Fibroblast of gingiva (primary cell): ENCODE measurements around the gene AP1S3.
"Not testable (repeated sequence)": the region's sequence is repeated elsewhere in the genome, so short reads cannot be mapped to it uniquely, and the experiment has no call there.

Experiments
- DNase-seq: peaks from one replicate; pipeline ENCODE4 v3.0.0-alpha.2; 2011; ENCODE audit warnings: low read depth

The AP1S3 gene

DNA sequence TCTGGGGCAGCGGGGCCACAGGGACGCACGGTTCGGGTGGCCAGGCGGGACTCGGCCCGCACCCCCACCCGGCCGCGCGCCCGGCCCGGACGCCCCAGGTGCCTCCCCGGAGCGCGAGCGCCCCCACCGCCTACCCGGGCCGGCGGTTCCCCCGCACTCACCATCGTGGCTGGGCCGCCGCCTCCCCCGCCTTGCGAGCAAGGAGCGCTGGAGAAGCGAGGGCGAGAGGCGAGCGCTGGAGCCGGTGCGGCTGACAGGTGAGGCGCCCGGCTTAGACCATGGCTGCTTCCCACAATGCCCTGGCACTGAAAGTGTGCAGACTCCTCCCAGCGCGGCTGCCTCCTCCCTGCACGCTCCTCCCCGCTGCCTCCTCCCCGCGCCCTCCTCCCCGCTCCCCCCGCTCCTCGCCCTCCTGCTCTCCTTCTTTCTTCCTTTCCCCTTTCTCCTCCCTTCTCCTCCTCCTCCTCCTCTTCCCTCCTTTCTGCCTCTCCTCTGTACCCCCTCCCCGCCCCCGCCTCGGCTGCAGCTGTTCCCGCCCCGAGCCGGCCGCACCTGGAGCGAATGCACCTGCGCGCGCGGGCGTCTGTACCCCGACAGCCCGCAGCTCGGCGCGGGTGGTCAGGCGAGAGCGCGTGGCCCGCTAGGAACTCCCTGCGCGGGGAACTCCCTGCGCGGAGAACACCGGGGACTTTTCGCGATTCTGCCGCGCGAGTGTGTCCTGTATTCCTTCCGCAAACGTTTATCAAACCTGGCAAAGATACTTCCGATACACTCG is at the start of gene AP1S3:
AP1S3 (minus strand) TSS at position 296 of the 775 bp plus-strand sequence; CDS start at position 164, 132 bp downstream.
- peak; percentile 46 for DNase-seq

DNA sequence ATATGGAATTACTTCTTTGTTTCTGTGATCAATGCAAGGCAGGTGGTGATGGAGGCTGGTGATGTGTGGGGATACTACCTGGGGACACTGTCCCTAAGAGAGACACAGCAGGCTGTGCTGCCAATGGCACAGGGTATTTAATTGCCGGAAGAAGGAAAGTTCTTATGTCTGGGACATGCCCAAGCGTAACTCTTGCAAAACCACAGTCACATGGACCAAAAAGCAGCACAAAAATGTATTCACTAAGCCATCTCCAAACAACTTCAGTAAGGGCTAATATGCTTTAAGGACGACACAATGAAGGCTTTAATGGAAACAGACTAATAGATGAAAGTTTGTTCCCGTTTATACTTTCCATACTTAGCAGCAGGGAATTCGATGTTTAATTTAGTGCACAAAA is 49.7 kb upstream of the AP1S3 start:
- DNase-seq = peak; percentile 60

DNA sequence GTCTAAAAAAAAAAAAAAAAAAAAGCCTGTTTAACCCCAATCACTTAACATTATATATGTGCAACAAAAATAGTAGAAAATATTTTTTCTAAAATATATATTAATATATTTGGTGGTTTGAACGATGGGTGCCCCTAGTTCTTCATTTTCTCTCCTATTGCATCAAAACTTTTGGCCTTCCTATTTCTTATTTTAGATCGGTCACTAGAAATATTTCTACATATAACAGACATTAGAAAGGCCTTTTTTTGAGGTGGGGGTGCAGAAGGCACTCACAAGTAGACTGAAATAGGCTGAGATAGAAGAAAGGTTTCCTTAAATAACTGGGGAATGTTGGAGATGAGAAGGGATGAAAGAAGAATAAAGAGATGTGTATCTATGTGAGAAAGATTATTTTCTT is 49.3 kb upstream of the AP1S3 start:
- no peak for DNase-seq

DNA sequence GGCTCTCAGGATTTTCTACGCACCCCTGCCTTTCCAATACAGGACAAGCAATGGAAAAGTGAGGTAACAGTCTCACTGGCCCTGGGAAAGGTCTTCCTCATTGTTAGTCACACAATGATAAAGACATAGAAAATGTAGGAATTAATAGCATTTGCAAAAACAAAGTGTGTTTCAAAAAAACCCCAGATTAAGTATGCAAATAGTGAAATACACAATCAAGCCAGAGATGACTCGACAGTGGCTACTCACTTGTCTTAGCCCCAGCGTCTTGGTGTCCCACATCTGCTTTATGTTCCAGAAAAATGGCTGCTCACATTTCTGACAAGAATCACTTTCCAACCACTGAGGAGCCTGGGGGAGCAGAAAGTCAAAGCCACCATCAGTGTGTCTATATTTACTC is 47.0 kb upstream of the AP1S3 start:
- no peak for DNase-seq

DNA sequence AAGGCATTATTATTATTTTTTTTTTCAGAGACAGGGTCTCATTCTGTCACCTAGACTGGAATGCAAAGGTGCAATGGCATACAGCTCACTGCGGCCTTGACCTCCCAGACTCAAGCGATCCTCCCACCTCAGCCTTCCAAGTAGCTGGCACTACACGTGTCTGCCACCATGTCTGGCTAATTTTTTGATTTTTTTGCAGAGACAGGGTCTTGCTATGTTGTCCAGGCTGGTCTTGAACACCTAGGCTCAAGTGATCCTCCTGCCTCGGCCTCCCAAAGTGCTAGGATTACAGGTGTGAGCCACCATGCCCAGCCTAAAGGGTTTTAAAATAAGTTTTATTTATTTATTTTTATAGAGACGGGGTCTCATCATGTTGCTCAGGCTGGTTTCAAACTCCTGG is 45.3 kb upstream of the AP1S3 start:
- no peak for DNase-seq

DNA sequence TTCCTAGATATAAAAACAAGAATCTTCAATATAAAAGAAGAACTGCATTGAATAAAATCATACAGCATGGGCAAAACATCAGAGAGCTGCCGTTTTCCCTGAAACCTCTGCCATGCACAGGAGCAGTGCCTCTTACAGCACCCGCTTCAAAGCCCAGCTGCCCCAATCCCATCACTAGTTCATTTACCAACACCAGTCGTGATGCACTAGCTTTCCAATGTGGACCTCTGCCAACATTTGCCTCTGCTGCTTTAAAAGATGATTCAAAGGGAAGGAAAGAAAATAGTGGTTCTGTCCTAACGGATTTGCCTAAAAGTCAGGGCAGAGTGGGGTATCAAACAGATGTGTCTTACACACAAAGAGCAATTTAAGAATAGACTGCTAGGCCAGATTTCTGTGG is 43.4 kb upstream of the AP1S3 start:
- no peak for DNase-seq

DNA sequence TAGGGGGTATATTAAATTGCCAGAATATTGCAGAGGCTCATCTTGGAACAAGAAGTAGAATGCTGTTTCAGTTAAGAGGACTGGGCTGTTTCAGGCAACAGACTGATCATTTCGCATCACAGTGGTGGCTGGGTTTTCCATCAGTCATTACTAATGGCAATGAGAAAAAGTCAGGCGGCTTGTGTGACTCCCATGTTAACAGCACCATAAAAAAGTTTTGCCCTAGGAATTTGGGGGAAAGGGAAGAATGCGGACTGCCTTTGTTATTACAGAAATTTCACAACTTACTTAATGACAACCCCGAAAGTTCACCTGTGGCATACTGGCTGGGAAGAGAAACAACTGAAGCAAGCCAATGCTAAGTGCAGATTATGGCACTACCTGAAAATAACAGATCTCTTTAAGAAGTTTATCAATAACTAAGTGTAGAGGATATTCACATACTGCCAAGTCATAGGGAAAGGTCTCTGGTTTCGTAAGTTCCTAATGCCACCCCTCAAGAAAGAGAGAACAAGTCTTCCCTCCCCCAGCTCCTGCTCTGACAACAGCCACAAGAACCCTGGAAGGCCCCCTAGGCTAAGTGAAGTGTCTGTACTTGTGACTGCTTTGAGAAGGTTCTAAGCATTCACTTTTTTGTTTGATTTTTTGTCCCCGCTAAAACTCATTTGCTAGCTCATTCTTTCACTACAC is 40.5 kb upstream of the AP1S3 start:
- no peak for DNase-seq

DNA sequence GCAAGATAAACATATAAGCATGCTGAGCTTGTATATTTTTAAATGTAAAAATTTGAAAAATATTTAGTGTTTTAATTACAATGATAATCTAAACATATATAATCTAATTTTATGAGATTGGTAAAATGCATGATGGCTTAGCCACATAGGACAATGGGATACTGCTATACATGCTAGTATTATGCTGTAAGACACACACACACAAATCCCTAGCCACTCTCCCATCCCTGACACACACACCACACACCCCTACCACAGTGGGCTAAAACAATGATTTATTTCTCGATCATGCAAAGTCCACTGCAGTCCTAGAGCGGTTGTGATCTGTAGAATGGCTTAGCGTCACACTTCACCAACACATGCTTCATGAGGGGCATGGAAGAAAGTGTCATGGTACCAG is 36.3 kb upstream of the AP1S3 start:
- no peak for DNase-seq

DNA sequence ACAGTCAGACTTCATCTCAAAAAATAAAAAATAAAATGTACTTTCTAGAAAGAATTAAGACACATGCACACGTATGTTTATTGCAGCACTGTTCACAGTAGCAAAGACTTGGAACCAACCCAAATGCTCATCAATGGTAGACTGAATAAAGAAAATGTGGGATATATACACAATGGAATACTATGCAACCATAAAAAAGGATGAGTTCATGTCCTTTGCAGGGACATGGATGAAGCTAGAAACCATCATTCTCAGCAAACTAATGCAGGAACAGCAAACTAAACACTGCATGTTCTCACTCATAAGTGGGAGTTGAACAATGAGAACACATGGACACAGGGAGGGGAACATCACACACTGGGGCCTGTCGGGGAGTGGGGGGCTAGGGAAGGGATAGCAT is 35.4 kb upstream of the AP1S3 start:
- DNase-seq = not testable (repeated sequence)

DNA sequence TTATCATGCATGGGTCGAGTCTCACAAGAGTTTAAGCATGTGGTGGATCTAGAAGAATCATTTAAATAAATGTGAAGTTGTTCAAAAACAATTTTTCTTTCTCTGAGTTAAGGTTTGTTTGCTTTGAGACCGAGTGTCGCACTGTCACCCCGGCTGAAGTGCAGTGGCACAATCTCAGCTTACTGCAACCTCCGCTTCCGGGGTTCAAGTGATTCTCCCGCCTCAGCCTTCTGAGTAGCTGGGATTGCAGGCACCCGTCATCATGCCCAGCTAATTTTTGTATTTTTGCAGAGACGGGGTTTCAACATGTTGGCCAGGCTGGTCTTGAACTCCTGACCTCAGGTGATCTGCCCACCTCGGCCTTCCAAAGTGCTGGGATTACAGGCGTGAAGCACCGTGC is 34.3 kb upstream of the AP1S3 start:
- not testable (repeated sequence) for DNase-seq

DNA sequence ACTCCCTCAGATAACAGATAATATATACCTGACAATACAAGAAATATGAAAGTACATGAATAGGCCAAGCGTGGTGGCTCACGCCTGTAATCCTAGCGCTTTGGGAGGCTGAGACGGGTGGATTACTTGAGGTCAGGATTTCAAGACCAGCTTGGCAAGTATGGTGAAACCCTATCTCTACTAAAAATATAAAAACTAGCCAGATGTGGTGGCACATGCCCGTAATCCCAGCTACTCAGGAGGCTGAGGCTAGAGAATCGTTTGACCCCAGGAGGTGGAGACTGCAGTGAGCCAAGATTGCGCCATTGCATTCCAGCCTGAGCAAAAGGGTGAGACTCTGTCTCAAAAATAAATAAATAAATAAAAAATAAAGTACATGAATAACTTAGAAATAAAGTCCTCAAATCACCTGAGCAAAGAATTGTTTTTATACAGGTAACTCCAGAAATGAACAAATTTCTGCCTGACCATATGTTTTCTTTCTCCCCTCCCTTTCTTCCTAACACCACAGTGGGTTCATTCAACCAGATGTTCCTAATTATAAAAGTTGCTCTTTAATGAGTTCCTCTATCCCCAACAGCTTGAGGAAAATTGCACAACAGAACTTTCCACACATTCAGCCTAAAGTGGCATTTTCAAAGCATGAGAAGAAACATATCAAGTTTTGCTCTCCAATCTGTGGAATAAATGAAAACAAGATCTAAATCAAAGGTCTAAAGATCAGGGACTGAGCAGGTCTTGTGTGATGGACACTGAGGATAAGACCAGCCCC is 33.6 kb upstream of the AP1S3 start:
- DNase-seq = peak; percentile 94

DNA sequence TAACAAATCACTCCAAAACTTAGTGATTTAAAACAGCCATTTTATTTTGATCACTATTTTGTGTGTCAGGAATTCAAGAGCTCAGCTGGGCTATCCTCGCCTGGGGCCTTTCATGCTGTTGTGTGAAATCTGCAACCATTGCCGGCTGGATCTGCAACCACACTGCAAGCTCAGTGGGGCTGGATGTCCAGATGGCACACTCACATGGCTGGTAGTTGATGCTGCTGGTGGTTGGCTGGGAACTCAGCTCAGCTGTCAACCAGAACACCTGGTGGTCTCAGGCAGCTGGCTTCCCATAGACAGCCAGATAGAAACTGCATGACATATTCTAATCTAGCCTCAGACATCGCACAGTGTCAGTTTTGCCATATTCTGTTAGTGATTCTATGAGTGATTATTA is 30.6 kb upstream of the AP1S3 start:
- DNase-seq = no peak

DNA sequence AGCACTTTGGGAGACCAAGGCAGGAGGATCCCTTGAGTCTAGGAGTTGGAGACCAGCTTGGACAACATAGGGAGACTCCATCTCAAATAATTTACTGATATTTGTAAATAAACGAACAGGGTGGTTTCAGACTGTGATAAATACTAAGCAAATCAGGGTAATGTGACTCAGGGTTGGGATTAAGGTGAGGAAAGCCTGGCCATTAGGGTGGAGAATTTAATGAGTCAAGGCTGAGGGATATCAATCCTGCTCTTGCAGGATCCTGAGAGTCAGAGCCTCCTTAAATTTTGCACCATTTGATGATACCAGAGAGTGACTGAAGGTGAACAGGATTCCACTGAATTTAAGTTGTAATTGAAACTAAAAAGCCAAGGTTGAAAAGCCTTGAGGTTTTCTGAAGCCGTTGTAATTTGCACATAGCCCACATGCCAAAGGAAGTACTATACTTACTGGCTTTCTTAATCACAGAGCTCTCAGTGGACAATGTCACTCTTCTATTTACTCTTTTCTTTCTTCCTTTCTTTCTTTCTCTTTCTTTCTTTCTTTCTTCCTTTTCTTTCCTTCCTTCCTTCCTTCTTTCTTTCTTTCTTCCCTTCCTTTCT is 28.6 kb upstream of the AP1S3 start:
- no peak for DNase-seq

DNA sequence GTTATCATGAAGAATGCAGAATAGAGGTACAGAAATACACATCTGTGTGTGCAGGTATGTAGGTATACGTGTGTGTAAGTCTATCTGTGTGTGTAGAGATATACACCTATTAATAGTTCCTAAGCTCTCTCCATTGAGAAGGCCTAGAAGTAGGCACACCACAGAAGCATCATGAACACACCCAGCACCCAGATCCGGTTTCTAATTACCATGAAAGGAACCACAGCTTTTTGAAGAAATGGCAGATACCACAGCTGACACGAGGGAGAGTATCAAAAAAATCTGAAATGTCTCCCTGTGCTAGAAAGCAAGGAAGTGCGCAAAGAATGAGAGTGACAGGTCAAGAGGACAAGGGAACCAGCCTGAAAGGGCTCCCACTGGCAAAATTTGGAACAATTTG is 27.7 kb upstream of the AP1S3 start:
- DNase-seq = no peak

DNA sequence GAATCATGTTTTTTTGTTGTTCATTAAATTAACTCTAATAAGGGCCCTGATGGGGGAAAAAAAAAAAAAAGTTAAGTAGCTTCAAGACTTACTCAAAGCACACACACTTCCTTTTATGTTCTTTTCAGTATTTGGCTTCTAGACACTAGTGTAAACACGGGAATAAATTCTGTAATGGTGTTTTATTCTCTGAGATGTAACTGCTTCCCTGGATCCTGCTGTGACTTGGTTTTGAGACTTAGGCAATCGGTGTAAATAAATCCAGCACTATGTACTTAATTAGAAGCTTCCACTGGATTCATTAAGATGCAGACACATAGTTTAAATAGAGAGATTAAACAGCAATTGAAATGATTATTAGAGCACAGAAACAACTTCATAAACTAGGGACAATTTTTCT is 26.1 kb upstream of the AP1S3 start:
- DNase-seq = no peak

DNA sequence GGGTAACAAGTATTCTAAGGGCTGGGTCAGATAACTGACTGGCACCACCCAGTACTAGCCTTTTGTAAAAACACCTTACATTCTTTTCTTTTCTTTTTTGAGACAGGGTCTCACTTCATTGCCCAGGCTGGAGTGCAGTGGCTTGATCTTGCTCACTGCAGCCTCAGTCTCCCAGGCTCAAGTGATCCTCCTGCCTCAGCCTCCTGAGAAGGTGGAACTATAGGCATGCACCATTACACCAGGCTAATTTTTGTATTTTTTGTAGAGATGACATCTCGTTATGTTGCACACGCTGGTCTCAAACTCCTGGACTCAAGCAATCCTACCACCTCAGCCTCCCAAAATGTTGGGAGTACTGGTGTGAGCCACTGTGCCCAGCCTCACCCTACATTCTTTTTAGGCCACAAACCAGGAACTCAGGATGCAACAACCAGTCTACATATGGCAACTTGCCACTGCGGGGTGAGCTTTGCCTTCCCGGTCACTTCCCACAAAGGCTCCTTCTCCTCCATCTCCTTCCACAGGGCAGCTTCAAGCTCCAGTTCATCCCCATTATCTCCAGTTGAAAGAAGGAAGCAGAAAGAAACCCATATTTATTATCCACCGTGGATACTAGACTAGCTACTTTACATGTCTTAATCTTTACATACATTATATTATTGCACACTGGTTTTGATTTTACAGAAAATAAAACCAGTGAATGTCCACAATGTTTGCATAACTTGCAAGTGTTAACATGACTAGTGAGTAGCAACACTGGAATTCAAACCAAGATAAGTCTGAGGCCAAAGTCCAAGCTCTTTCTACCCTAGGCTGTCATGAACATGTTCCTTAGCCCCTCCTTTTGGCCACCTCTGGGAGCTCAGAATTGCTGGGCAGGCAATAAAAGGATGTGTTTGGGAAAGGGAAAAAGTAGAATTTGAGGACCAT is 23.7 kb upstream of the AP1S3 start:
- peak; percentile 37 for DNase-seq

DNA sequence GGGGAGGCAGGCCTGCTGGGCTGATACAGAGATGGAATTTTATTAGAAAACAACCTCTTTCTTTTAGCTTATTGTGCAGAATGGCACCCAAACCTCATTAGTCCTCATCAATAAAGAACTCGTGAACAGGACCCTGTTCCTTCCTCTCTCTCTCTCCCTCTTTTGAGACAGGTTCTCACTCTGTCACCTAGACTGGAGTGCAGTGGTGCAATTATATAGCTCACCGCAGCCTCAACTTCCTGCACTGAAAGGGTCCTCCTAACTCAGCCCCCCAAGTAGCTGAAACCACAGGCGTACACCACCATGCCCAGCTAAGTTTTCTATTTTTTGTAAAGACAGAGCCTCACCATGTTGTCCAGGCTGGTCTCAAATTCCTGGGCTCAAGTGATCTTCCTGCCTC is 21.7 kb upstream of the AP1S3 start:
- DNase-seq = no peak

DNA sequence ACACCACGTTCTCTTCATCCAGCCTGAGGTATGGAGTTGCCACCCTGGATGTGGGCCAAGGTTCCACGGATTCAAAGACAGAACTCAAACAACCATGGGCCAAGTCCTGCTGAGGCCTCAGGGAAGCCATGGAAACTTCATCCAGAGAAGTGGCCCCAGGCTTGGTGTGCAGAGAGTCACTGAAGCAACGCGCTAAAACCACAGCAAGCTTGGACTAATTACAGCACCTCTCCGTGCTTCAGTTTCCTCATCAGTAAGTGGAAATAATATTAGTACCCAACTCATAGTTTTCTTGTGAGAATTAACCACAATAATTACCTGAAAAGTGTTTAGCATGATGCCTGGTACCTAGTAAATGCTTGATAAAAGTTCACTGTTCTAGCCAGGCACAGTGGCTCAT is 19.2 kb upstream of the AP1S3 start:
- DNase-seq = no peak

DNA sequence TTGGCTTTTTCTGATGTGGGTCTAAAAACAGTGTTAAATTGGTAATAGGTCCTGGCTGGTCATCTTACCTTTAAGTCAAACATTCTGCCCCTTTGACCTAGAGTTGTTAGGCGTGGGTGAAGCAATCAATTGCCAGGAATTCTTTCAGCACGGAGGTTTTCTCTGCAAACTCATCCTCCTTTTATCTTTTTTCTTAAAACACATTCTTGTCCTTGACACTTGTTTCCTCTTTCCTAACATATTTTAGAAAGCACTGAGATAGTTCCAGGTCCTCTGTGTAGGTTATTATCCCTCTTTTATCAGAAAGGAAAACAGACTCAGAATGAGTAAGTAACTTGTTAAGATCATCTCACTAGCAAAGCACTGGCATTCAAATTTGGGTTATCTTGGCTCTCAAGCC is 18.6 kb upstream of the AP1S3 start:
- DNase-seq = no peak

DNA sequence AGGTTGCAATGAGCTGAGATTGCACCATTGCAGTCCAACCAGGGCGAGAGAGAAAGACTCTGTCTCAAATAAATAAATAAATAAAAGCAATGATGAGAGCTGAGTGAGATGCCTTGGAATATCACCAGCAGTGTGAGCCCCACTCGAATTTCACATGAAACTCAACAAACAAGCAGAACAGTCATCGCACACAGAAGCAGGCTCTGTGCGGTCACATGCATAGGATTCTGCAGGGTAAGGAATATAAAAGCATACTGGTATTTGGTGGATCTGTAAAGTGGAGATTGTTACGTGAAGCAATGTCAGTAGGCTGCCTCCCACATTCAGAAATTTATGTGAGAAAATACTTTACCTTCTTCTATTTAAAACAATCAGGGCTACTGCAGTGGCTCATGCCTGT is 18.0 kb upstream of the AP1S3 start:
- DNase-seq = peak; percentile 47

DNA sequence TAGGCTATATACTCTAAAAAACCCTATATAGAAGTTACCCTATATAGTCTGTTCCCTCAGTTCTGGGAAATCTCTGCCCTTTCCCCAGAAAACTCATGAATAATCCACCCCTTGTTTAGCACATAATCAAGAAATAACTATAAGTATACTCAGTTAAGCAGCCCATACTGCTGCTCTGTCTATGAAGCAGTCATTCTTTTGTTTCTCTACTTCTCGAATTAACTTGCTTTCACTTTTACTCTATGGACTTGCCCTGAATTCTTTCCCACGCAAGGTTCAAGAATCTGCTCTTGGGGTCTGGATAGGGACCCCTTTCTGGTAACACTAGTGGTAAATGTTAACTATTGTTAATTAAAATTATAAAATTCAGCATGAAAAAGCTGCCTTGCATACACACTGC is 17.4 kb upstream of the AP1S3 start:
- no peak for DNase-seq
